Activated T-cell treated with anti-CD3 and anti-CD28 coated beads, Interleukin-2, amount 50 U/mL, for 48 hours (primary cell): ENCODE measurements around the gene OVCA2.
A peak's percentile ranks its signal among the peaks of the same experiment; 100 is the strongest.

Experiments
- DNase-seq, 2 experiments: peaks; one replicate each; pipeline ENCODE4 v3.0.0-alpha.2; 2020

Gene OVCA2

GRCh38 chr17:2034806-2035540 is 6.8 kb upstream of the OVCA2 start:
- no peak for DNase-seq

GRCh38 chr17:2035541-2036488 is 6.0 kb upstream of the OVCA2 start:
- DNase-seq = no peak

- DNase-seq = no peak
Observed at GRCh38 chr17:2037155-2037554, 4.7 kb upstream of the OVCA2 start.

- DNase-seq = no peak
Observed at GRCh38 chr17:2040219-2040827, 1.5 kb upstream of the OVCA2 start.

- no peak for DNase-seq
Observed at GRCh38 chr17:2040942-2041560, 771 bp upstream of the OVCA2 start.

- peak in 1 of 2 experiments; percentile 42 for DNase-seq
Observed at GRCh38 chr17:2042390-2042847, 597 bp downstream of the OVCA2 start.

GRCh38 chr17:2042933-2043332 is 1.1 kb downstream of the OVCA2 start:
- DNase-seq = no peak

GRCh38 chr17:2043785-2044184 is 2.0 kb downstream of the OVCA2 start:
- no peak for DNase-seq

GRCh38 chr17:2044263-2044894 is 2.6 kb downstream of the OVCA2 start:
- DNase-seq = no peak

GRCh38 chr17:2047590-2047989 is 5.8 kb downstream of the OVCA2 start:
- DNase-seq = no peak

- DNase-seq = peak in 1 of 2 experiments; percentile 17
Observed at GRCh38 chr17:2048805-2049204, 7.0 kb downstream of the OVCA2 start.

GRCh38 chr17:2049333-2050299 is 7.8 kb downstream of the OVCA2 start:
- peak; percentile 90 for DNase-seq

GRCh38 chr17:2050300-2051060 is 8.7 kb downstream of the OVCA2 start:
- peak; percentile 78 to 83 for DNase-seq

GRCh38 chr17:2051061-2051932 is 9.5 kb downstream of the OVCA2 start:
- DNase-seq = peak in 1 of 2 experiments; percentile 34

GRCh38 chr17:2051933-2052559 is 10.2 kb downstream of the OVCA2 start:
- peak in 1 of 2 experiments; percentile 37 for DNase-seq

- peak; percentile 85 to 89 for DNase-seq
Observed at GRCh38 chr17:2053380-2054261, 11.8 kb downstream of the OVCA2 start.

GRCh38 chr17:2054262-2054511 is 12.4 kb downstream of the OVCA2 start:
- DNase-seq = peak in 1 of 2 experiments; percentile 81
